ENCODE results near the gene MN1.

The MN1 gene

DNA sequence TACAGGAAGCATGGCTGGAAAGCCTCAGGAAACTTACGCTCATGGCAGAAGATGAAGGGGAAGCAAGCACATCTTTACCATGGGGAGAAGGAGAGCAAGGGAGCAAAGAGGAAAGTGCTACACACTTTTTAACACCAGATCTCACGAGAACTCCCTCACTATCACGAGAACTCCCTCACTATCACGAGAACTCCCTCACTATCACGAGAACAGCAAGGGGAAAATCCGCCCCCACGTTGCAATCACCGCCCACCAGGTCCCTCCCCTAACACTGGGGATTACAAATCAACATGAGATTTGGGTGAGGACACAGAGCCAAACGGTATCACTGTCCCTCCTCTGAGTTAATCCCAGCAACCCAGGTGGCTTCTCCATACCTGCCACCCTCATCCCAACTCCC, 84.5 kb downstream of the MN1 start:
- no peak for DNase-seq (ENCODE audit: low spot score)
- H3K27ac ChIP-seq: no peak overlapping the region
- TF ChIP-seq CTCF (IDR thresholded peaks at IDR 0.05): no peak

GRCh38 chr22:27716074-27716473, 85.5 kb downstream of the MN1 start:
- Histone ChIP-seq H3K27ac (no peak overlapping the region), H3K4me3 (no peak overlapping the region)
- no peak for TF ChIP-seq CTCF (IDR thresholded peaks at IDR 0.05)
- no peak for DNase-seq (ENCODE audit: low spot score)

More for the DNA sequence above, 84.5 kb downstream of the MN1 start:
- H3K4me3 ChIP-seq: no peak overlapping the region

DNA sequence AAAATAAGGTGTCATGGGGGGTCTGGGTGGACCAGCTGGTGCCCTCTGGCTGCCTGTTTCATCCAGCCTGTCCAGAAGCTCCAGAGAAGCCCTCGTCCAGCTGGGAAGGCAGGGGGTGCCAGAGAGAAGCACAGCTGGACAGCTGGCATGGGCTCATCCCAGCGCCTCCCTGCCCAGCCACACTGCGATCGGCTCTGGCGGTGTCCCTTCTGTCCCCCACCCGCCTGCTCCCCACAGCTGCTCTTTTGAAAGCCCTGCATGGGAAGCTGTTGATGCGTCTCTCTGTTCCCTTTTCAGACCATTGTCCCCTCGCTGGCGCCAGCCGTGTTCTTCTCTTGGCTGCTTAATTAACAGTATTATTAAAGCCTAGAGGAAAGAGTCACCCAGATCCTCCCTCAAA, 86.5 kb downstream of the MN1 start:
- no peak for DNase-seq (ENCODE audit: low spot score)
- Histone ChIP-seq H3K27ac (no peak overlapping the region), H3K4me3 (no peak overlapping the region)
- no peak for TF ChIP-seq CTCF (IDR thresholded peaks at IDR 0.05)

- Histone ChIP-seq H3K27ac (no peak overlapping the region), H3K4me3 (no peak overlapping the region)
- DNase-seq (ENCODE audit: low spot score): no peak
- no peak for TF ChIP-seq CTCF (IDR thresholded peaks at IDR 0.05)
These were observed 87.5 kb downstream of the MN1 start for GRCh38 chr22:27714068-27714467.

GRCh38 chr22:27713461-27713860, 88.1 kb downstream of the MN1 start:
- TF ChIP-seq CTCF (IDR thresholded peaks at IDR 0.05): no peak
- no peak overlapping the region for H3K4me3 ChIP-seq
- DNase-seq (ENCODE audit: low spot score): no peak
- no peak overlapping the region for H3K27ac ChIP-seq

GRCh38 chr22:27711756-27712155, 89.8 kb downstream of the MN1 start:
- H3K4me3 ChIP-seq: no peak overlapping the region
- no peak for TF ChIP-seq CTCF (IDR thresholded peaks at IDR 0.05)
- DNase-seq (ENCODE audit: low spot score): no peak
- H3K27ac ChIP-seq: no peak overlapping the region

GRCh38 chr22:27711012-27711411, 90.5 kb downstream of the MN1 start:
- Histone ChIP-seq H3K4me3 (no peak overlapping the region), H3K27ac (no peak overlapping the region)
- no peak for TF ChIP-seq CTCF (IDR thresholded peaks at IDR 0.05)
- DNase-seq (ENCODE audit: low spot score): no peak

All from coronary artery (tissue), 2 donors.